Progenitor cell of endocrine pancreas (in vitro differentiated cells): ENCODE measurements around the gene MSTN. TPM values are rescaled to one million over a fixed set of nuclear protein-coding genes. Genes with fewer than 3 reads are reported as not detected.

Source experiments
- DNase-seq: peaks from one replicate; pipeline ENCODE4 v3.0.0; 2021; ENCODE audit warnings: low spot score; ENCODE audit not compliant: unreplicated experiment
- H3K27ac Mint-ChIP-seq: 2 replicates; pipeline ENCODE4 v1.8.0; 2021; ENCODE audit warnings: mild to moderate bottlenecking, moderate library complexity, mixed read lengths
- H3K27me3 Mint-ChIP-seq: 2 replicates; pipeline ENCODE4 v1.8.0; 2021; ENCODE audit warnings: mixed read lengths
- H3K36me3 Mint-ChIP-seq: 2 replicates; pipeline ENCODE4 v1.8.0; 2022; ENCODE audit warnings: mixed read lengths; ENCODE audit not compliant: insufficient read depth
- H3K4me1 Mint-ChIP-seq: 2 replicates; pipeline ENCODE4 v1.8.0; 2021; ENCODE audit warnings: low read depth, mixed read lengths
- H3K4me3 Mint-ChIP-seq: 2 replicates; pipeline ENCODE4 v1.8.0; 2021; ENCODE audit warnings: low read depth, mild to moderate bottlenecking, moderate library complexity, mixed read lengths
- H3K9me3 Mint-ChIP-seq: 2 replicates; pipeline ENCODE4 v1.8.0; 2021; ENCODE audit warnings: low read depth, mixed read lengths
- CTCF ChIP-seq: fragments of 200-600 bp; sonication (generic); IDR thresholded peaks from one replicate; pipeline ENCODE4 v1.5.0; 2021; ENCODE audit warnings: antibody characterized with exemption, mild to moderate bottlenecking; ENCODE audit not compliant: unreplicated experiment
- total RNA-seq: library from RNA; stranded (reverse); gene quantifications from 2 replicates; pipeline ENCODE4 v1.2.1, GENCODE V29; 2021

The MSTN gene
- total RNA-seq, 1 donor from 2014 or later = 0.38 TPM

- Mint-ChIP-seq H3K4me3 (no peak overlapping the region), H3K27me3 (no peaks in the 10 kb centered on the region), H3K27ac (no peak overlapping the region), H3K9me3 (peaks cover 16% of the 10 kb centered on the region), H3K36me3 (no peaks in the 10 kb centered on the region), H3K4me1 (no peaks in the 10 kb centered on the region)
- DNase-seq = no peak
- no peak for TF ChIP-seq CTCF
Measured at GRCh38 chr2:190106783-190107182, 44.3 kb upstream of the MSTN start.

GRCh38 chr2:190105554-190105953 lies 43.0 kb upstream of the MSTN start:
- no peaks in the 10 kb centered on the region for H3K27me3 Mint-ChIP-seq
- no peak overlapping the region for H3K27ac Mint-ChIP-seq
- no peaks in the 10 kb centered on the region for H3K36me3 Mint-ChIP-seq
- no peak for DNase-seq
- peaks cover 19% of the 10 kb centered on the region for H3K9me3 Mint-ChIP-seq
- TF ChIP-seq CTCF = no peak
- H3K4me3 Mint-ChIP-seq = no peak overlapping the region
- no peaks in the 10 kb centered on the region for H3K4me1 Mint-ChIP-seq

- no peak for TF ChIP-seq CTCF
- H3K4me1 Mint-ChIP-seq = peaks cover 7% of the 10 kb centered on the region
- H3K9me3 Mint-ChIP-seq = peaks cover 25% of the 10 kb centered on the region
- DNase-seq = no peak
- no peak overlapping the region for H3K4me3 Mint-ChIP-seq
- H3K36me3 Mint-ChIP-seq = peaks cover 1% of the 10 kb centered on the region
- H3K27ac Mint-ChIP-seq = no peak overlapping the region
- no peaks in the 10 kb centered on the region for H3K27me3 Mint-ChIP-seq
Measured at GRCh38 chr2:190103144-190103543, 40.6 kb upstream of the MSTN start.

GRCh38 chr2:190099890-190100697 lies 37.6 kb upstream of the MSTN start:
- no peak overlapping the region for H3K4me3 Mint-ChIP-seq
- TF ChIP-seq CTCF = no peak
- peak overlapping the region; percentile 21 for H3K27ac Mint-ChIP-seq
- no peak for DNase-seq
- H3K36me3 Mint-ChIP-seq = peaks cover 1% of the 10 kb centered on the region
- peaks cover 28% of the 10 kb centered on the region for H3K9me3 Mint-ChIP-seq
- H3K4me1 Mint-ChIP-seq = peaks cover 7% of the 10 kb centered on the region
- no peaks in the 10 kb centered on the region for H3K27me3 Mint-ChIP-seq

- H3K27me3 Mint-ChIP-seq = no peaks in the 10 kb centered on the region
- peaks cover 15% of the 10 kb centered on the region for H3K4me1 Mint-ChIP-seq
Measured at GRCh38 chr2:190098851-190099250, 36.3 kb upstream of the MSTN start.

More at GRCh38 chr2:190098851-190099250, 36.3 kb upstream of the MSTN start:
- Mint-ChIP-seq H3K36me3 (peaks cover 1% of the 10 kb centered on the region), H3K4me3 (no peak overlapping the region), H3K9me3 (peaks cover 28% of the 10 kb centered on the region), H3K27ac (no peak overlapping the region)
- DNase-seq = no peak
- no peak for TF ChIP-seq CTCF
